GM10847 (cell line): ENCODE results near the gene SUPT7L.

Experiments
- POLR2A ChIP-seq: IDR thresholded peaks from 2 replicates; pipeline ENCODE4 v1.6.1; 2011; ENCODE audit not compliant: insufficient read length; ENCODE audit errors: extremely low read depth

Gene SUPT7L

DNA sequence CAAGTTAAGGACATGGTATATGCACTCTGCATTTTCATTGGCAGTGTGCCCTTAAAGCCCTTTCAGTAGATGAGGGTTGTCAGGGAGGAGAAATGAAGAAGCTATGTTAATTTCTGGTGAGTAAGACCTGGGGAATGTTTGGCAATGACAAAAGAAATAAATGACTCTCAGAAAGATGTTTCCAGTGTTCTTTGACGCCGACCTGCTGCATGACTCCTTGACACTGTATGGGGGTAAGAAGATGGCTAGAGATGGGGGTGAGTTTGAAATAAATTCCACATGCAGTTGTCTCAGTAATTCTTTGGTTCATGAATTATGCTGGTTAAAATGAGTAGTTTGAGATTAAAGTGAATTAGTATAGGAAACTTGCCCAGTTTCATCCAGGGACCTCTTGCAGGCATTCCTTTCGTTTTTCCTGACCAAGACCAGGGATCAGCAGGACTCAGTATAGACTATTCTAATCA, 40.5 kb downstream of the SUPT7L start:
- TF ChIP-seq POLR2A, result no peak

DNA sequence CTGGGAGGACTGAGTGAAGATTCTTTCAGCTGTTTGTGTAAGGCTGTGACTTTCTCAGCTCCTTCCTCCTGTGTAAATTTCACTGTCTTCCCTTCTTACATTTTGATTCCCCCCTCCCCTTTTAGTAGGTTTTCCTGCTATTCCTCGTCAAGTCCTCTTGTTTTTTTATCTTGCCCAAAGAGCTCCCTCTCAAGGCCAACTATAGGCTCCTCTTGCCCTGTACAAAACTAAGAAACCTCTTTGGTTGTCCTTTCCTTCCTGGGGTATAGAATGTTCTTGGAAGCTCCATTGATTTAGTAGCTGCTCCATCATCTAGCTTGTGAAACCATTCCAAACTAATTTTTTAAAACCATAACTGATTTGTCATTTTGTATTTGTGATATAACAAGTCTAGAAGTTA, 41.9 kb downstream of the SUPT7L start:
- no peak for TF ChIP-seq POLR2A

DNA sequence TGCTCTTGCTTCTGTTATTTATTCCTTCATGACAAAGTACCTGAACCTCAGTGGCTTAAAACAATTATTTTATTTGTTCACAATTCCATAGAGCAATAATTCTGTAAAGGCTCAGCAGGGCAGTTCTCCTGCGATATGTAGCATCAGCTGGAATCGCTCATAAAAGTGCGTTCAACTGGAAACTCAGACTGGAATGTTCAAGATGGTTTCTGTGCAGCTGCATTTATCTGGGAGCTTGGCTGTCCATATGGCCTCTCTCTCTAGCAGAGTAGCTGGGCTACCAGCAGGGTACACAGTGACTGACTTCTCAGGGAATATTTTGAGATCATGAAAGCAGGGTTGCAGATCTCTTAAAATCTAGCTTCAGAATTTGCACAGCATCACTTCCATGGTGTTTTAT, 48.1 kb downstream of the SUPT7L start:
- no peak for TF ChIP-seq POLR2A

DNA sequence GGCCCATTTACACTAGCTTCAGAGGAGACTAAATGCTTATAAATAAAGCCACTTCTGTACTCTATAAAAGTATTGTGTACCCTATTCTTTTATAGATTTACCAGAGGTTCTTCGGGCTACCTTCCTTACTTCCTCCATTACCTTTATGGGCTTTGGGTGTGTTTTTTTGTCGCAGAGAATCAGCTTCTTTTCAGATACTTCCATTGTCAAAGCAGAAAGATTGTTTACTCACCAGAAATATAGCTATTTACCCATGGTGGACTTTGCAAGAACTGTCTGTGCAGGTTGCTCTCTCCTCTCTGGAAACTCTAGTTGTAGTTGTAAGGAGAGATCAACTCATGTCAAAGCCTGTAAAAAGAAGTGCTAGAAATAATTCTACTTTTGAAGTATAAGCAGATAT, 49.4 kb downstream of the SUPT7L start:
- no peak for TF ChIP-seq POLR2A

DNA sequence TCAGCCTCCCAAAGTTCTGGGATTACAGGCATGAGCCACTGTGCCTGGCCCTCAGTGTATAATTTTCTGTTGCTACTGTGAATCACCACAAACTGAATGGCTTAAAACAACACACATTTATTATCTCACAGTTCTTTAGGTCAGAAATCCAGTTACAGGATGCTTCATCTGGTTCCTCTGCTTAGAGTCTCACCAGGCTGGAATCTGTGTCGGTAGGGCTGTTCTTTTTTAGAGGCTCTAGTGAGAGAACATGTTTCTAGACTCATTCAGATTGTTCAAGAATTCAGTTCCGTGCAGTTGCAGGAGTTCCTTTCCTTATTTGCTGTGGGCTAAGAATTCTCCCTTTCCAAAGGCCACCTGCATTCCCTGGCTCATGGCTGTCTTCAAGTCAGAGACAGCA, 56.8 kb downstream of the SUPT7L start:
- TF ChIP-seq POLR2A, result no peak
